Right lobe of liver (tissue), 4 donors: Measurements from ENCODE around the gene E2F6.

Experiments
- CTCF ChIP-seq, 4 donors: fragments of 200-600 bp in 3 of 4; fragments of 450-650 bp in 1 of 4; IDR thresholded peaks; one replicate each; pipeline versions ENCODE4 v1.5.1 to v1.8.0; 2016 to 2022; ENCODE audit warnings: antibody characterized with exemption in 4 of 4, mild to moderate bottlenecking in 2 of 4
- POLR2A ChIP-seq: fragments of 450-650 bp; IDR thresholded peaks from one replicate; pipeline ENCODE4 v1.6.1; 2017; ENCODE audit warnings: antibody characterized with exemption, mild to moderate bottlenecking
- donor health status: DM: no; HTN: no; CAD: no.
- donor health status: DM: no; HTN: no; CAD: no.
- donor health status: DM: no; HTN: yes; CAD: no.

- TF ChIP-seq POLR2A (no peak), CTCF (IDR thresholded peaks at IDR 0.05) (no peak)
Measured at GRCh38 chr2:11482473-11483035, 16.6 kb upstream of the E2F6 start.
